ENCODE results near the gene POMGNT2.

Gene POMGNT2

GRCh38 chr3:43105596-43106292, at the start of gene POMGNT2:
TSS of gene POMGNT2 (minus strand) at chr3:43106079. CDS start at chr3:43081431, 24,648 bp downstream.
- DNase-seq = peak; percentile 90

DNA sequence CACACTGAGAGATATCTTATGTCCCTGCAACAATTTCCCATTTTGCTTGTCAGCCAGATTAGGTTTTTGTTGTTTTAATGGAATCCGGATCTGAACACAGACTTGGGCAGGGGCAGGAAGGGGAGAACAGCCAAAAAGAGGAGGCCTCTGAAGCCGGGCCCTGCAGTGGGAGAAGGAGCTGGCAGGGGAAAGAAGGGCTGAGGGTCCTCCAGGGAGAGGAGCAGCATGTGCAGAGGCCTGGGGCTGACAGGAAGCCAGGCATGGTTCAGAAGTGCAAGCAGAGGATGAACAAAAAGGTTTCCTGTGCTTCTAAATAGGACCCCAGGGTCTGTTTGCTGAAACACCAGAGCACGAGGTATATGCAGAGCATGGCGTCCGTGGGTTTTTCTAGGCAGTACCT, 49.1 kb upstream of the POMGNT2 start:
- no peak for DNase-seq

- peak; percentile 33 for DNase-seq
Observed at GRCh38 chr3:43153216-43154083, 47.6 kb upstream of the POMGNT2 start.

DNA sequence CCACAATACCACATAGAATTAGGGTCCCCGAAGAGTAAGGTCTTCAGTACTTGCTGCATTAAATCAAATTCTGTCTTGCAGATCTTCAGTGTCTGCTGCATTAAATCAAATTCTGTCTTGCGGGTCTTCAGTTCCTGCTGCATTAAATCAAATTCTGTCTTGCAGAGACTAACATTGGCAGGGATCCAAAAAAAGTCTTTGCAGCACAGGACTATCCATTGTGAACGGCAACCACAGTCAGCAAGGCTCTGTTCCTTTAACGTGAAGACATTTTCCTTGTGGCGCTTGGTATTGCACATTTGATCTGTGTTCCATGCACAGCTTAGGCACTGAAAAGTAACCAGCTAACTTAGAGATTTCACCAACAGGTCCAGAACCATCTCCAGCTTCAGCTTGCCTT, 46.8 kb upstream of the POMGNT2 start:
- DNase-seq = peak; percentile 15

GRCh38 chr3:43148033-43148432, 42.2 kb upstream of the POMGNT2 start:
- DNase-seq = no peak

GRCh38 chr3:43146599-43146998, 40.7 kb upstream of the POMGNT2 start:
- DNase-seq = no peak

DNA sequence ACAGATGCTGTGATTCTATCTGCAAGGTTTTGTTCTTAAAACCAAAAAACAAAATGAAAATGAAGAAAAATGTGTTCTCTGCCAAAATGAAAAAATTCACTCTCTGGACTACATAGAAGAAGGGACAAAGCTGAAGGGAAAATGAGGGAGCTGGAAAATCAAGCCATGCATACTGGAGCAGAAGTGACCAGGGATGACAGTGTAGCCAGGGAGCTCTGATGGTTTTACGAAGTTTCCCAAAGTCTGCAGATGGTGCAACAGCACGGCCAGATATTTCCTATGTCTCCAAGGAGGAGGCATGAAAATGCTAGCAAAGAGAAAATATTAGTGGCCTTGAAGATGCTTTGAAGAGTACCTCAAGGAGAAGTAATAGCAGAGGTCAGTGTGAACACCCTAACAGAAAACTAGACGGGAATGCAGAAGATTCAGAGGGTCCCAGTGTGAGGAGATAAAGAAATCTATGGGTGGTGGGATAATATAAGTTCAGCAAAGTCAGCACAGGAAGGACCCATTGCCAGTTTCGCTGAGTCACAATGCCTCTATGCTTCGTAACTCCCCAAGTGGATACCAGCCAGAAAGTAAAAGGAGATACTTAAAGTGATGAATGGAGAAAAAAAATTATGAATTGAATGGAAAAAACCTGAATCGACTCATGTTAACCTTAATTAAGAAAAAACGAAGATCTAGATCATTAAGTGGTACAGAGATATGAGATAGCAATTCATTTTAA, 39.0 kb upstream of the POMGNT2 start:
- no peak for DNase-seq

DNA sequence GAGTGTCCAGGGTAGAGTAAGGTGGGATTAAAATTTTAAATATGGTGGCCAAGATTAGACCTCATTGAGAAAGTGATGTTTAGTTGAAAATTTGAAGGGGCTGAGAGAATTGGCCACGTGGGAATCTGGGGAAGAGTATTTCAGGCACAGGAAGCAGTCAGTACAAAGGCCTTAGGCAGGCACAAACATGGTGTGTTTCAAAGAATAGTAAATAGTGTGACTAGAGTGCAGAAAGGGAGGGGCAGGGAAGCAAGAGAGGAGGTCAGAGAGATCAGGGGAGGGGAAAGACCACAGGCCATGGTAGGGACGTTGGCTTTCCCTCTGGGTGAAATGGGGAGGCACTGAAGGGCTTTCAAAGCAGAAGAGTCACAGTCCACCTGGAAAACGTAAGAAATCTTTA, 36.6 kb upstream of the POMGNT2 start:
- DNase-seq = no peak

DNA sequence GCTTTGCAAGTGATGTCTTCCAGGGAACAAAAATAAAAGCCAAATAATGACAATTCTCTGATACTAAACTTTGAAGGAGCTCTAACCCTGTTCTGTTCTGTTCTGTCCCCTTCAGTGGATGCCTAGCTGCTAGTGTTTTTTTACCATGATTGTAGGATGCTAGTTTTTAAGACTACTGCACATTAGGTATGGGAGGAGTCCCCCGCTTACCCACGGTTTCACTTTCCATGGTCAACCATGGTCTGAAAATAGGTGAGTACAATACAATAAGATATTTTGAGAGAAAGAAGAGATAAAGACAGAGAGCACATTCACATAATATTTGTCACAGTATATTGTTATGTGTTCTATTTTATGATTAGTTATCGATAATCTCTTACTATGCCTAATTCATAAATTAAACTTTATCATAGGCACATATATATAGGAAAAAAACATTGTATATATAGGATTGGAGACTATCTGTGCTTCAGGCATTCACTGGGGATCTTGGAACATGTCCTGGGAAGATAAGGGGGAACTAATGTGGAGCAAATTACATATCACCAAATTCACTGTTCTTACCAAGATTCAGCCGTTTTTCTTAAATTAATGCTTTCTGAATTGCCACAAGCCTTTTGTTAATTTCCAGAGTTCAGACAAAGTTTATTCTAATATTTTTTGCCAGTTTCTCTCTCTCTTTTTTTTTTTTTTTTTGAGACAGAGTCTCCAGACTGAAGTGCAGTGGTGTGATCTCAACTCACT, 32.8 kb upstream of the POMGNT2 start:
- DNase-seq = no peak

DNA sequence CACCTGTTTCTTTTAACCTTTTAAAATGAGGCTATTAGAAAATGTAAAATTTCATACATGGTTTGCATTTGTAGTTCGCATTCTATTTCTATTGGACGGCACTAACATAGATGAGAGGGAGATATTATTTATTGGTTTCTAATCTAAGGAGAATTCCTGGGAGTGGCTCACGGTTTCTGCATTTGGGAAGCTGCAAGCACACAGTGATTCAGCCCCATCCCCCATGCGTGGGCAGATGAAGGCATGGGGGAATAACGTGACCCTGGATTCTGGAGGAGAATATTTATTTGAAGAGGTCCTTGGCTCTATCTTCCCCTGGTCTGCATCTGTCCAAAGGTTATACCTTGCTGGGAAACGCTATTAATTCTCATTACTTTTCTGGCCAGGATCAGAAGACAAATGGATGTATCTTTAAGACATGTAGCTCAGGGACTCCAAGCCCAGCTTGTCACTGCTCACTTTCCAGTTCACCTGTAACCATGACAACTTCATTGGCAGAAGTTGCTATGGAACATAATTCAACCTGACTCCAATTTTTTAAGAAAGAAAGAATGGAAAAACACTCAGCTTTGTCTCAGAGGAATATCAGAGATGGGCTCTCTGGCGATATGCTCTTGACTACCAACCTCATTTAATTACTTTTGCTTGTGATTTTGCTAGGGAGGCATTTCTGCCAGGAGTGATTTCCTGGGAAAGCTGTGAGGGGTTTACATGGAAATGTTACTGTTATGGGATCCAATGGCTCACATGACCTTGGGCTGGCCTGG, 27.2 kb upstream of the POMGNT2 start:
- DNase-seq = no peak

DNA sequence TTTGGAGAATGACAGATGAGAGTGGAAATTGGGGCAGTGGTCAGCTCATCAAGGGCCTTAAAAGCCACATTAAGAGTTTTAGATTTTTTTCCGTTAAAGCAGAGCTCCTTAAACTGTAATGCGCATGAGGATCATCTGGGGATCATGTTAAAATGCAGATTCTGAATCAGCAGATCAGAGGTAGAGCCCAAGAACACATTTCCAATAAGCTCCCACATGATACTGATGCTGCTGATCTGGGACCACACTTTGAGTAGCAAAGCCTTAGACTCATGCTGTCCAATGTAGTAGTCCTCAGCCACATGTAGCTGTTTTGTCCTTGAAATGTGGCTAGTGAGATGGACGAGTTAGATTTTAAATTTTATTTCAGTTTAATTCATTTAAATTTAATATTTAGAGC, 26.3 kb upstream of the POMGNT2 start:
- no peak for DNase-seq

GRCh38 chr3:43128464-43128863, 22.6 kb upstream of the POMGNT2 start:
- no peak for DNase-seq

DNA sequence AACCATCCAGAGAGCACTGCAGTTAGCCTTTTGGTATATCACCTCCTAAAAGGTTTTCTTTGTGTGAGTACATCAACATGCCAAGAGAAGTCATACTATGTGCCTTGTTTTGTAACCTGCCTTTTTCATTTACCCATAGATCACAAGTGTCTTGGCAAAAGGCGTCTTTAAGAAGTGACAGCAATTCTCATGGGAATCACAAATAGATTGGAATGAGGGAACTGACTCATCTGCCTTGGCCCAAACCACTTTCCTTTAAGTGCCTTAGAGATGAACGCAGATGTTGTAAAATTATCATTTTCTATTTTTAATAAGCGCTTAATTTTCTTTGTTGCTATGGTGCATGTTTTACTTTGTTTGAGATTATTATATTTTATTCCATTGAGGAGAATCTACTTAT, 20.7 kb upstream of the POMGNT2 start:
- no peak for DNase-seq

DNA sequence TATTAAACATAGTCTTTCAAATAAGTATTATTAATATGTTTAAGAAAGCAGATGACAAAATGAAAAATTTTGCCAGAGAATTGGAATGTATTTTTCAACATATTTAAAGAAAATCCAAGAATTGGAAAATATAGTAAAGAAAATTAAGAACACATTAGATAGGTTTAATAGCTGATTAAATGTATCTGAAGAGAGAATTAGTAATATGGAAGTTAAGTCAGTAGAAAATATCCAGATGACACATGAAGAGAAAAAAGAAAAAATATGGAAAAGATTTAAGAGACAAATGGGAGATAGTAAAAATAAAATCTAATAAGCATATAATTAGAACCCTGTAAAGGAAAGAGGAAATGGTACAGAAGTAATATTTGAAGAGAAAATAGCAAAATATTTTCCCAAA, 18.0 kb upstream of the POMGNT2 start:
- DNase-seq = no peak

GRCh38 chr3:43120937-43121336, 15.1 kb upstream of the POMGNT2 start:
- DNase-seq = no peak

DNA sequence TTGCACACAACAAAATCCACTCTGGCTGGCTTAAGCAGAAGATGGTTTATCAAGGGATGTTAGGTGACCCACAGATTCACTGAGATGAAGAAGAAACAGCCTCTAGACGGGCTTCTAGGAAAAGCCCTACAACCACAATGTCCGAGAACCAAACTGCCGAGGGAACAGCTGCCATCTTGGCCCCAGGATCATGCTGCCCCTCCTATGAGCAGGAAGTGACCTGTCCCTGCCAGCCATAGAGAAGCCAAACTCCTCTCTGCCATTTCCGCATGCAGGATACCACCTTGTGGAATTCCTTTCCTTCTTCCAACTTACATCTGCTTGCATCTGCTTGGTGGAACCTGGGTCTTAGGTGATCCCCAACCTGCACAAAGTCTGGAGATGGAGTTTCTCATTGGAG, 11.4 kb upstream of the POMGNT2 start:
- DNase-seq = no peak

DNA sequence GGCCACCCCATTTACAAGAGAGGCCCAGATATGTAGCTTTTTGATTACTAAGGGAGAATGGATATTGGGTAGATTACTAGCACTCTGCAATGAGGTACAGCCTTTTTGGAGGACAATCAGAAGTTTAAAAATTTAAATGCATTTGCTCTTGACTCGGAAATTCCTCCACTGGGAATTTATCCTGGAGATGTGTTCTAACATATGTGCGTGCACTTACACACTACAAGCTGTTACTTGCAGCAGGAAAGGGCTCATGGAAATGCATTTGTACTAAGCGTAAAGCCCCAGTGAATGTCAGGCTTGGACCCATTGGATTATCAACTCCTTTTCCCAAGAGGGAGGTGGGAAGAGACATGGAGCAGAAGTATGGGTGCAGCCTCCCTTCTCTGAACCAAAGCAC, 7.8 kb upstream of the POMGNT2 start:
- no peak for DNase-seq

- DNase-seq = no peak
Observed at GRCh38 chr3:43106293-43106628, 382 bp upstream of the POMGNT2 start.

DNA sequence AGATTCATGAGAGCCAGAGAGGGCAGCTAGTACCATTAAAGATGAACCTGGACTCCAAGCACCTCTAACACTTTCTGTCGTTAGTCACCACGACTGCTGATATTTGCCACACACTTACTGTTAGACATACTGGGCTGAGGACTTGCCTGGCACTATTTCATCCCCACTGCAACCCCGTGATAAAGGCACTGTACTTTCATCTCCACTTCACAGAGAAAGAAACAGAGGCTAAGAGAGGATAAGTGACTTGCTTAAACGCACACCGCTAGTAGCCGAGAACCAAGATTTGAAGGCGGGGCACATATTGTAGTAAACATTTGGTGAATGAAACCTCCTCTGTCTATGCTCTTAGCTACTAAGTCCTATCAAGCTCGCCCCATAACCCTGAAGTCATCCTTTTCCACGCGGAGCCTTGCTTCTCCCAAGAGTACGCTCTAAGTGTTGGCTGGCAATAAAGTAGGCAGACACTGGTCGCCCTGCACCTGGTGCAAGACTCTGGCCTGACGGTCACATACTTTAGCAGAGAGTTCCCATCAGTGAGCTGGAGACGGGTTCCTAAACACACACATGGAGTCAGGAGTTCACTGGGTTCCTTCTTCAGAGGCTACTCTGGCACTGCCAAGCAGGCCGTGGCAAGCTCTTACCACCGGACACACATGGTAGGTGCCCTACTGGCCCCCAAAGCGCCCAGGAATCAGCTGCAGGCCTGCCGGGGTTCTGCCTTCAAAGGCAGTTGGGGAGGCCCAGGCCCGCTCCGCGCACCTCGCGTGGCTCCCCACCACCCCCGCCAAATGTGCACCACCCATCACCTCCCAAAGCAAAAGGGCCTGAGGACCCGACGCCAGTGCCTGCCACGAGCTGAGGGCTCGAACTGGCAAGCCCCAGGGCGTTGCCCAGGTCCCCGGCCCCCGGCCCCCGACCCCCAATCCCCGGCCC, 951 bp downstream of the POMGNT2 start:
- no peak for DNase-seq

GRCh38 chr3:43104039-43104438, 1.8 kb downstream of the POMGNT2 start:
- no peak for DNase-seq

Data from midbrain (tissue), 1 donor.